Bronchial epithelial cell (primary cell): ENCODE measurements around the gene RNF20. TPM values are rescaled to one million over a fixed set of nuclear protein-coding genes. Genes with fewer than 3 reads are reported as not detected.

Source experiments
- DNase-seq: peaks from one replicate; pipeline ENCODE4 v3.0.0-alpha.2; 2010; ENCODE audit warnings: low read depth
- FAIRE-seq: peaks from 2 replicates; lab custom pipeline; 2011; peaks lifted over from hg19 to GRCh38; lab: Jason Lieb, UNC
- H3K27me3 ChIP-seq: 2 replicates; pipeline ENCODE4 v1.5.1; 2011; ENCODE audit warnings: low read length; ENCODE audit not compliant: control insufficient read depth, insufficient read depth
- H3K36me3 ChIP-seq: 2 replicates; pipeline ENCODE4 v1.5.1; 2011; ENCODE audit warnings: low read length; ENCODE audit not compliant: control insufficient read depth, insufficient read depth
- H3K4me3 ChIP-seq: 2 replicates; pipeline ENCODE4 v1.5.1; 2011; ENCODE audit warnings: mild to moderate bottlenecking, low read depth, low read length, control low read depth
- total RNA-seq: library from RNA; depleted of rRNA; stranded (reverse); fragments of >200 nt; gene quantifications from 2 replicates; pipeline ENCODE4 v1.2.1, GENCODE V29; 2014
- TF ChIP-seq, protein P1 (sequence below): IDR thresholded peaks from 2 replicates; pipeline ENCODE4 v1.5.1; 2011; ENCODE audit warnings: mild to moderate bottlenecking, moderate library complexity, low read length, control low read depth, inconsistent platforms; ENCODE audit not compliant: insufficient read depth, severe bottlenecking

RNF20 gene
- total RNA-seq, 1 donor from 2014 or later: 37.6 TPM

DNA sequence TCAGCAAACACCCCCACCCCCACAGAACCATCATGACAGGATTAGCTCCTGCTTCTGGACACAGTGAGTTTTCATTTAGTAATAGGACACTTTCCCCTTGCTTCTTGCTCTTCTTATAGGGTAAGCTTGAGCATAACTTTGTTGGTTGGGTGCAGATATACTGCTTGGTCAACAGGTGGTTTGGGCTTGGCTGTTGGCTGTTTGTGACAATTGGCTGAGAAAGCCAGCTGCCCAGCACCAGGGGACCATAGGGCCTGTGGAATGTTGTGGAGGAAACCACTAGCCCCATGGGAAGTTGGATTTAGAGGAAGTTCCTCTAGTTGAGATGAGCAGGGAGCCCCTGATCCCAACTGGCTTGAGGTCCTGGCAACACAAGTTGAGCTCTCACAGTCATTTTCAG, 30.6 kb downstream of the RNF20 start:
- no peak for FAIRE-seq
- TF ChIP-seq, protein P1, sequence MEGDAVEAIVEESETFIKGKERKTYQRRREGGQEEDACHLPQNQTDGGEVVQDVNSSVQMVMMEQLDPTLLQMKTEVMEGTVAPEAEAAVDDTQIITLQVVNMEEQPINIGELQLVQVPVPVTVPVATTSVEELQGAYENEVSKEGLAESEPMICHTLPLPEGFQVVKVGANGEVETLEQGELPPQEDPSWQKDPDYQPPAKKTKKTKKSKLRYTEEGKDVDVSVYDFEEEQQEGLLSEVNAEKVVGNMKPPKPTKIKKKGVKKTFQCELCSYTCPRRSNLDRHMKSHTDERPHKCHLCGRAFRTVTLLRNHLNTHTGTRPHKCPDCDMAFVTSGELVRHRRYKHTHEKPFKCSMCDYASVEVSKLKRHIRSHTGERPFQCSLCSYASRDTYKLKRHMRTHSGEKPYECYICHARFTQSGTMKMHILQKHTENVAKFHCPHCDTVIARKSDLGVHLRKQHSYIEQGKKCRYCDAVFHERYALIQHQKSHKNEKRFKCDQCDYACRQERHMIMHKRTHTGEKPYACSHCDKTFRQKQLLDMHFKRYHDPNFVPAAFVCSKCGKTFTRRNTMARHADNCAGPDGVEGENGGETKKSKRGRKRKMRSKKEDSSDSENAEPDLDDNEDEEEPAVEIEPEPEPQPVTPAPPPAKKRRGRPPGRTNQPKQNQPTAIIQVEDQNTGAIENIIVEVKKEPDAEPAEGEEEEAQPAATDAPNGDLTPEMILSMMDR: no peak
- peaks cover 6% of the 10 kb centered on the region for H3K36me3 ChIP-seq
- no peak for DNase-seq
- no peaks in the 10 kb centered on the region for H3K27me3 ChIP-seq
- no peak overlapping the region for H3K4me3 ChIP-seq

DNA sequence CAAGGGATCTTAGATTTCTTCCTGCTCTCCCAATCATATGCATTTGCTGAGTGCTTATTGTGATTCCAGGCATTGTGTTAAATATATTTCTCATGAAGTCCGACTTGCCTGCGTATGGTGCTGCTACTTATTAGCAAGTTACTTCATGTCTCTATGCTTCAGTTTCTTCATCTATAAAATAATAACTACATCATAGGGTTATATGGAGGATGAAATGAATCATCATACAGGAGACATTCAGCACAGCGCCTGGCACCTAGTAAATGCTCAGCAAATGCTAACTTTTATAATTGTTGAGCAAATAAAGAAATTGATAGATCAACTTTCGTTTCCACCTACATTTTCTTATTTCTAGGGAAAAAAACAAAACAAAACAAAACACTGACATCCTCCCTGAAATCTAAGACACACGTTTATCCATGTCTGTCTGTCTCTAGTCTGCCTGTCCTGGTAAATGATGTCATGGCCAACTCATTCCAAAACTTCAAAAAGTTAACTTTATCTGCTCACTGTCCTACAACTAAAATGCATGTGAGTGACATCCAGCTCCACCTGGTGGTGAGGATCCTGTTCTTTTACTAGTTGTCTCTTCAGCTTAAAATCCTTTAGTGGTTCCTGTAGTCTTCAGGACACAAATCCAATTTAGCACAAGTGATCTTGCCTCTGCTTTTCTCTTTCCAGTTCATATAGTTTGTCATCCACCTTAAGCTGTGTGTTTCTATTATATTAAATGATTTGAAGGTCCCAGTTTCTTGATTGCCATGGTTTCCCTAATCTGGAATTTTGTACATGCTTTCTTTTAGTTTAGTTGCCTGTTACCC, 33.5 kb downstream of the RNF20 start:
- FAIRE-seq (no peak), DNase-seq (peak; percentile 55)
- TF ChIP-seq, protein P1: peak; percentile 64
- H3K27me3 ChIP-seq: no peaks in the 10 kb centered on the region
- H3K4me3 ChIP-seq: no peak overlapping the region
- peaks cover 4% of the 10 kb centered on the region for H3K36me3 ChIP-seq

DNA sequence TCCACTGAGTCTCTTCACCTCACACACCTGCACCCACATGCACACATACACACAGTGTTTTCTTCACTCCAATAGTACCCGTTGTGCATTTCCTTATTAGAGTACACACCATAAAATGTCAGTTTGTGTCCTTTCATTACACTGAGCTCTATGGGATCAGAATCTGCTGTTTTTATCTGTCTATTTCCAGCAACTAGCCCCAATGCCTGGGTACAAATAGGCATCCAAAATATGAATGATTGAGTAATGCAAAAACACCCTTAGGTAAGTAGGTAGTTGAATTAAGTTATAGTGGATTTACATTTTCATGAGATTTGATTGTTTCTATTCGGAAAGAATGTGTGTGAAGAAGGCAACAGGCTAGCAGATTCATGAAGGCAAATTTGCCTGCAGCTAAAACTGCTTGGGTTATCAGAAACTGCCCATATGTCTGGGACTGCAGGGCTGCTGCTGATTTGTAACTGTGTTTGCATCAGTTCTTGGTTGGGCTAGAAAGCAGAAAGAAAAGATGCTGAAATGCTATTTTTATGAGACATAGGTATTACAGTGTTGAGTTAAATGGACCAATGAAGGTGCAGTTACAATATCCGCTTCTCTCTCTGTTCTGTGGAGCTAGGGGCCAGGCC, 34.2 kb downstream of the RNF20 start:
- Histone ChIP-seq H3K27me3 (no peaks in the 10 kb centered on the region), H3K4me3 (no peak overlapping the region), H3K36me3 (no peaks in the 10 kb centered on the region)
- TF ChIP-seq, protein P1: no peak
- no peak for FAIRE-seq
- no peak for DNase-seq

DNA sequence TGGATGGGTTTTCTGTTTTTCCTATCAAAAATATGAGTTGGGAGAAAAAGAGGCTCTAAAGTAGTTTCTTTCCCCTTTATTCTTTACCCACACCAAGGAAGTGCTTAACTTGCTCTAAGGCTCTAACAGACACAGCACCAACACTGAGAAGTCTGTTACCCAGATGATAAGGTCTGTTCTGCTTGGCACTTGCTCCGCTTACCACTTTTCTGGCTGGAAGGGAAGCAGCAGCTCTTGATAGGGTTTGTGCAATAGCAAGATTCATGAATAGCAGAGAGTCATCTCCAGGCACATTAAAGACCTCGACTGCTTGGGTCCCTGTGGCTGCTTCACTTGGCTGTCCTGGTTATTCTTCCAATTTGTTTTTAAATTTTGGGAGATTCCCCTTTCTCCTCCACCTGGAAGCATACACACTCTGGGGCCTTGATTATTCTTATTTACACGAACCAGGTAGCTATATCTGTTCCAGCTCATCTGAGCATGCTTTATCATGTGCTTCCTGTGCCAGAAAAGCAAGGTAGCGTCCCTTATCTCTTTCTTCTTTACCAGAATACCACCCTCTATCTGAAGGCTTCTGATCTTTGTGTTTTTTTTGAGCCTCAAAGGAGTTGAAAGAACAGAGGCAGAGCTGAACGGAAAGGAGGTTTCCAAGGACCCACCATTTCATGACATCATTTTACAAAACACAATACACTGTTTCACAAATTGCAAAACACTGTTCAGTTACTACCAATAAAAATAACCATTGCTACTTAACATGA, 36.3 kb downstream of the RNF20 start:
- TF ChIP-seq, protein P1: no peak
- no peak for FAIRE-seq
- Histone ChIP-seq H3K4me3 (no peak overlapping the region), H3K27me3 (no peaks in the 10 kb centered on the region), H3K36me3 (no peaks in the 10 kb centered on the region)
- no peak for DNase-seq

DNA sequence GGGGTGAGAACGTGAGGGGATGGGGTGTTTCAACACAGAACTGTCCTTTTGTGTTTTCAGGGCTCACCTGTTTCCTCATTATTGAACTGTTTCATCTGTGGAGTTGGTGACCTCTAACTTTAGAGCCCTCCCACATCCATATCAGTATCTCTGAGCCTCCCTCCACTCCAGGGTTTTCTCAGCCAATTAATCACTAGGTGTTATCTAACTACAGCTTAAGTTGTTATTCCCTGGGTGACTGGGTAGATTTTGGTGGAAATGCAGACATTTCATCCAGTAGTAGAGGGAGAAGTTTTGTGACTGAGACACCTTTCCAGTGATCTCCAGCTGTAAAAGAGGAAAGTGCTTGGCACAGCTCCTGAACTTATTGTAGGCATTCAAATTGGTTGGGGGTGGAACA, 37.5 kb downstream of the RNF20 start:
- H3K27me3 ChIP-seq: no peaks in the 10 kb centered on the region
- TF ChIP-seq, protein P1: no peak
- DNase-seq (no peak), FAIRE-seq (no peak)
- H3K4me3 ChIP-seq: no peak overlapping the region
- no peaks in the 10 kb centered on the region for H3K36me3 ChIP-seq
